ENCODE data around the gene TIFAB. TPM values are rescaled to one million over a fixed set of nuclear protein-coding genes. Genes with fewer than 3 reads are reported as not detected.

TIFAB gene
- total RNA-seq, 1 experiment from 2014 or later, result not detected

GRCh38 chr5:135425641-135426040 lies 26.5 kb downstream of the TIFAB start:
- no peak overlapping the region for H3K27ac ChIP-seq (ENCODE audit: low read depth, low read length)
- no peaks in the 10 kb centered on the region for H4K20me1 ChIP-seq (ENCODE audit: insufficient read depth)
- no peak overlapping the region for H3K4me2 ChIP-seq (ENCODE audit: low read length)
- H3K79me2 ChIP-seq (ENCODE audit: insufficient read depth, low read length), result no peaks in the 10 kb centered on the region
- no peak overlapping the region for H3K4me3 ChIP-seq (replicated peaks in 1 of 2; ENCODE audit: low read depth in 1 of 2, low read length in 2 of 2)
- TF ChIP-seq SIN3A (IDR thresholded peaks at IDR 0.05; ENCODE audit: low read depth) (no peak), MAX (IDR thresholded peaks at IDR 0.05) (no peak), YY1 (IDR thresholded peaks at IDR 0.05; ENCODE audit: extremely low read depth, insufficient replicate concordance, low read depth, low read length) (no peak), POLR2AphosphoS5 (IDR thresholded peaks at IDR 0.05; ENCODE audit: low read depth, low read length) (no peak), CBX3 (IDR thresholded peaks at IDR 0.05; ENCODE audit: low read depth) (no peak), SP1 (IDR thresholded peaks at IDR 0.05; ENCODE audit: low read depth) (no peak), POLR2A (IDR thresholded peaks at IDR 0.05; ENCODE audit: borderline replicate concordance, extremely low read depth, insufficient read depth, insufficient read length) (no peak), ELF1 (IDR thresholded peaks at IDR 0.05; ENCODE audit: borderline replicate concordance, low read depth) (no peak), ATF3 (IDR thresholded peaks at IDR 0.05) (no peak), ZFX (IDR thresholded peaks at IDR 0.05) (no peak)
- H3K4me1 ChIP-seq (ENCODE audit: control insufficient read depth in 1 of 2, insufficient read depth in 2 of 2, low read length in 2 of 2), result peaks cover 9 to 23% of the 10 kb centered on the region in 2 experiments; a peak in 3 of 4 replicates
- peak overlapping the region; percentile 92 for H2AFZ ChIP-seq (ENCODE audit: low read depth, low read length, poor library complexity, severe bottlenecking)
- H3K27me3 ChIP-seq (ENCODE audit: insufficient read depth, low read length), result no peaks in the 10 kb centered on the region
- H3K9me2 ChIP-seq (ENCODE audit: insufficient read depth), result no peaks in the 10 kb centered on the region
- no peaks in the 10 kb centered on the region for H3K9me3 ChIP-seq (ENCODE audit: control insufficient read depth in 1 of 2, insufficient read depth in 1 of 2, low read depth in 1 of 2, low read length in 2 of 2)
- ChIA-PET RAD21 (ENCODE audit: low non-redundant PET in 1 of 2, low total read pairs in 2 of 2, uncharacterized antibody in 2 of 2, unreplicated experiment in 2 of 2) (no interaction called here), POLR2A (interaction anchor here (1.5 to 1.7 kb wide), 2 partner anchors 10 to 32 kb away, joined by 4 read pairs; no protein-coding TSS in a partner anchor), CTCF (interaction anchor here (0.7 to 3.1 kb wide), 12 partner anchors 8 to 141 kb away, joined by 3 to 17 read pairs (median 4); no protein-coding TSS in a partner anchor)
- no peak overlapping the region for H3K9ac ChIP-seq (ENCODE audit: low read length)
- intact Hi-C loops (cut with micrococcal nuclease), result no loop called here
- ATAC-seq, result no peak
- DNase-seq (ENCODE audit: low read depth, low spot score), result no peak
- no TSS peak for BruUV-seq (replicated peaks)
- no peaks in the 10 kb centered on the region for H3K36me3 ChIP-seq (ENCODE audit: control insufficient read depth in 1 of 2, insufficient read depth in 2 of 2, low read length in 2 of 2)

GRCh38 chr5:135423846-135424168 lies 28.3 kb downstream of the TIFAB start:
- ATAC-seq, result no peak
- no peak for TF ChIP-seq POLR2AphosphoS5 (IDR thresholded peaks at IDR 0.05; ENCODE audit: low read depth, low read length)
- no peak for TF ChIP-seq ZBTB33 (IDR thresholded peaks at IDR 0.05; ENCODE audit: extremely low read depth, insufficient replicate concordance, low read length)
- no peak for TF ChIP-seq YY1 (IDR thresholded peaks at IDR 0.05; ENCODE audit: extremely low read depth, insufficient replicate concordance, low read depth, low read length)
- no peak for TF ChIP-seq ZFX (IDR thresholded peaks at IDR 0.05)
- no peak for TF ChIP-seq JUND (IDR thresholded peaks at IDR 0.05)
- no peak for TF ChIP-seq ELF1 (IDR thresholded peaks at IDR 0.05; ENCODE audit: borderline replicate concordance, low read depth)
- no peak for TF ChIP-seq RAD21 (IDR thresholded peaks at IDR 0.05; ENCODE audit: low read depth)
- no peak for TF ChIP-seq REST (IDR thresholded peaks at IDR 0.05; ENCODE audit: low read depth)
- TF ChIP-seq ATF3 (IDR thresholded peaks at IDR 0.05), result no peak
- no peak for TF ChIP-seq EGR1 (IDR thresholded peaks at IDR 0.05; ENCODE audit: low read depth)

More at GRCh38 chr5:135423846-135424168, 28.3 kb downstream of the TIFAB start:
- no peaks in the 10 kb centered on the region for H3K9me3 ChIP-seq (ENCODE audit: control insufficient read depth in 1 of 2, insufficient read depth in 1 of 2, low read depth in 1 of 2, low read length in 2 of 2)
- peak overlapping the region in 1 of 2 experiments; percentile 42; a peak in 1 of 4 replicates for H3K4me3 ChIP-seq (replicated peaks in 1 of 2; ENCODE audit: low read depth in 1 of 2, low read length in 2 of 2)
- H3K9me2 ChIP-seq (ENCODE audit: insufficient read depth), result no peaks in the 10 kb centered on the region
- no TSS peak for BruUV-seq (replicated peaks)
- H3K4me1 ChIP-seq (ENCODE audit: control insufficient read depth in 1 of 2, insufficient read depth in 2 of 2, low read length in 2 of 2), result peaks cover 9 to 23% of the 10 kb centered on the region in 2 experiments; a peak in 3 of 4 replicates
- H3K36me3 ChIP-seq (ENCODE audit: control insufficient read depth in 1 of 2, insufficient read depth in 2 of 2, low read length in 2 of 2), result no peaks in the 10 kb centered on the region
- ChIA-PET POLR2A (no interaction called here), RAD21 (ENCODE audit: low non-redundant PET in 1 of 2, low total read pairs in 2 of 2, uncharacterized antibody in 2 of 2, unreplicated experiment in 2 of 2) (no interaction called here), CTCF (interaction anchor here (1.2 kb wide), 1 partner anchor 12 kb away, joined by 6 read pairs; no protein-coding TSS in a partner anchor)
- no peaks in the 10 kb centered on the region for H4K20me1 ChIP-seq (ENCODE audit: insufficient read depth)
- intact Hi-C loops (cut with micrococcal nuclease), result no loop called here
- H3K79me2 ChIP-seq (ENCODE audit: insufficient read depth, low read length), result no peaks in the 10 kb centered on the region
- peak overlapping the region; percentile 100 for H2AFZ ChIP-seq (ENCODE audit: low read depth, low read length, poor library complexity, severe bottlenecking)
- H3K9ac ChIP-seq (ENCODE audit: low read length), result no peak overlapping the region
- H3K27me3 ChIP-seq (ENCODE audit: insufficient read depth, low read length), result no peaks in the 10 kb centered on the region
- DNase-seq (ENCODE audit: low read depth, low spot score), result no peak
- H3K27ac ChIP-seq (ENCODE audit: low read depth, low read length), result no peak overlapping the region; the same call in 1 of the 2 replicates
- peak overlapping the region; percentile 74 for H3K4me2 ChIP-seq (ENCODE audit: low read length)

Measured in HCT116 (cell line).